ENCODE data around the gene ZFYVE19.

ZFYVE19 gene

GRCh38 chr15:40776537-40777141 is 30.2 kb upstream of the ZFYVE19 start:
- DNase-seq = no peak

- DNase-seq = peak; percentile 71
Observed at GRCh38 chr15:40782609-40783227, 24.2 kb upstream of the ZFYVE19 start.

DNA sequence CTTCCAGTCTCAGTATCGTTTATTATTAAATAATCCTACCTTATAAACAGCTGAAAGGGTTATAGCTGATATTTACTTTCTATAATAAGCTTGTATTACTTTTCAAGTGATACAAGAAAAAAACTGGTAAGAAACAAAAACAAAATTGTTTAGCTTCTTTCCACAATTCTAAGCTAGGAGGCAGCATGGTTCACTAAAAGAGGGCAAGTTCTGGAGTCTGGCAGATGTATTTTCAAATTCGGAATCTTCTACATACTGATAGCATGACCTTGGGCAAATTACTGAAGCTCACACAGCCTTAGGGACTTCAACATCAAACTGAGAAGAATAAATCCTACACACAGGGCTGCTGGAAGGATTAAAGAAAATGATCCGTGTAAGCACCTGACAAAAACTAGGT is 21.7 kb upstream of the ZFYVE19 start:
- DNase-seq = no peak

DNA sequence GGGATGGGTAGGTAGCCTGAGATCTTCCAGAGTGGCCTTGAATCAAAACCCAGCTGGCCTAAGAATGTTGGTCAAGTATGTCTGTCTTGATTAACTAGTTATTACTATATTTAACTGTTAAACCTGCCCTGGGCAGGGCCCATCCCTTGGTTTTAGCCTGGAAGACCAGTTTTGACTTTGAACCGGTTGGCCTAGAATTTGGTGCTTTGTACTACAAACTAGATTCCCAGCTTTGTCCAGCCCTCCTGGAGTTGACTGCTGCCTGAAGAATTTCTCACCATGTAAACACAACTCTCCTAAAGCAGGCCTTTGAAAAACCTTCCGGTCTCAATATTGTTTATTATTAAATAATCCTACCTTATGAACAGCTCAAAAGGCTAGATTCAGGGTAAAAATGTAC is 21.1 kb upstream of the ZFYVE19 start:
- DNase-seq = no peak

GRCh38 chr15:40787344-40787841 is 19.5 kb upstream of the ZFYVE19 start:
- peak; percentile 45 for DNase-seq

- DNase-seq = no peak
Observed at GRCh38 chr15:40787991-40788390, 18.9 kb upstream of the ZFYVE19 start.

- DNase-seq = no peak
Observed at GRCh38 chr15:40789119-40789518, 17.8 kb upstream of the ZFYVE19 start.

DNA sequence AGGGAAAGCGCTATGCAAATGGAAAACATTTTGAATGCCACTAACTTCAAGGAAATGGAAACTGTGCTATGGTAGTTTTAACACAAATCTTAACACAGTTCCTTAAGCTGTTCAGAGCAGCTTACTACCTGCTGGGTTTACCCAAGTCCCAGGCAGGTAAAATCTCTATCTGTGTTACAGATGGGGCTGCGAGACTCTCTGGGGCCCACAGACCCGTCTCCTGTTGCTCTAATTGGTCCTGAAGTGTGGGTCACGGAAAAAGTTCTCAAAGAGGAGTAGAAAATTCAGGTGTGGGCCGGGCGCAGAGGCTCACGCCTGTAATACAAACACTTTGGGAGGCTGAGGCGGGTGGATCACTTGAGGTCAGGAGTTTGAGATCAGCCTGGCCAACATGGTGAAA is 16.9 kb upstream of the ZFYVE19 start:
- DNase-seq = no peak

DNA sequence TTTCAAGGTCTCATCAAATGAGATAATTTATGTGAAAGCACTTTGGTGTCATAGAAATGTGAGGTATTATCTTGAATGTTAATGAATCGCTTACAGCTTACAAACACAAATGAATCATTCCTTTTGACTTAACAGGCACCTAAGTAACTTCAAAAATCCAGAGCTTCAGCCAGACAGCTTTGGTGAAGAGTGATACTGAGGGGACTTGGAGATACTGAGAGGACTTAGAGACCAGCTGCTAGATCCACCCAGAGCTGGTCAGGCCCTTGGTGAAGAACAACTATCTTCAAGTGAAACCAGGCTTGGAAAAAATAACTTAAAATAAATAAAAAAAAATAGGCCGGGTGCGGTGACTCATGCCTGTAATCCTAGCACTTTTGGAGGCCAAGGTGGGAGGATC is 16.2 kb upstream of the ZFYVE19 start:
- DNase-seq = no peak

GRCh38 chr15:40792394-40792793 is 14.5 kb upstream of the ZFYVE19 start:
- DNase-seq = no peak

- no peak for DNase-seq
Observed at GRCh38 chr15:40793216-40793989, 13.5 kb upstream of the ZFYVE19 start.

GRCh38 chr15:40796041-40796440 is 10.8 kb upstream of the ZFYVE19 start:
- DNase-seq = no peak

DNA sequence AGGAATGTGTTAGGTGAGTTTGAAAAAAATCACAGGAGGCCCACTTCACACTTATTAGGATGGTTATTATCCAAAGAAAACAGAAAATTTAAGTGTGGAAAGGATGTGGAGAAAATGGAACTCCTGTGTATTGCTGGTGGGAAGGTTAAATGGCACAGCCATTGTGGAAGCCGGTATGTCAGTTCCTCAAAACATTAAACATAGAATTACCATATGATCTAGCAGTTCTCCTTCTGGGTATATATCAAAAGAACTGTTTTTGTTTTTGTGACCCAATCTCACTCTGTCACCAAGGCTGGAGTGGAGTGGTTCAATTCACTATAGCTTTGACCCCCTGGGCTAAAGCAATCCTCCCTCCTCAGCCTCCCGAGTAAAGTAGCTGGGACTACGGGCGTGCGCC is 10.4 kb upstream of the ZFYVE19 start:
- DNase-seq = no peak

GRCh38 chr15:40799523-40799922 is 7.4 kb upstream of the ZFYVE19 start:
- DNase-seq = no peak

- DNase-seq = no peak
Observed at GRCh38 chr15:40803076-40803475, 3.8 kb upstream of the ZFYVE19 start.

DNA sequence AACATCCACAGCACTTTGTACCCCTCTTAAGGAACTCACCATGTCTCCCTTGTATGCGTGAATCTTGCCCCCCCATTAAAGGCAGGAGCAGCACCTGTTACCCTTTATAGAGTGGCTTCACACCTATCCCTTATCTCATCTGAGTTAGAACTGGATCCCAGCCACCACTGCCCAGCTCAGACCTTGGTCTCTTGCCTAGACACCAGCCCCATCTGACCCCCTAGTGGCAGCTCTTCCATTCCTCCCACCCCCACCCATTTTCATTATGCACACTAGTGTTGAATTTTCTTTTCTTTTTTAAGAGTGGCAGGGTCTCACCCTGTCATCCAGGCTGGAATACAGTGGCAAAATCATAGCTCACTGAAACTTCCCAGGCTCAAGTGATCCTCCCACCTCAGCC is 3.2 kb upstream of the ZFYVE19 start:
- DNase-seq = no peak

DNA sequence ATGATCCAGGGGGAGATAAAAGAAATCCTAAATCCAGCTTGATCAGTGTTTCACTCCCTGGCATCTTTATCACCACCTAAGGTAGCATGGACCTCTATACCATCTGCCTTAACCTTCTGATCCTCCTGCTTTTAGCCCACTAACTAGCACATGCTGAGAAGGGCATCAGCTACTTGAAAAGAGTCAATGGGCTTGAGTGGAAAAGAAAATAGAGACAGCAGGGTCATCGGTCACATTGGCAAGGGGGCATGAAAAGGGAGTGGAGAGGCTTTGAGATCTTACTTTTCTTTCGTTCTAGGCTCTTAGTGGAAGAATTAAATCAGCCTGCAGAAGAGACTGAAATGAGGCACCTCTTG is 239 bp upstream of the ZFYVE19 start:
- DNase-seq = no peak

DNA sequence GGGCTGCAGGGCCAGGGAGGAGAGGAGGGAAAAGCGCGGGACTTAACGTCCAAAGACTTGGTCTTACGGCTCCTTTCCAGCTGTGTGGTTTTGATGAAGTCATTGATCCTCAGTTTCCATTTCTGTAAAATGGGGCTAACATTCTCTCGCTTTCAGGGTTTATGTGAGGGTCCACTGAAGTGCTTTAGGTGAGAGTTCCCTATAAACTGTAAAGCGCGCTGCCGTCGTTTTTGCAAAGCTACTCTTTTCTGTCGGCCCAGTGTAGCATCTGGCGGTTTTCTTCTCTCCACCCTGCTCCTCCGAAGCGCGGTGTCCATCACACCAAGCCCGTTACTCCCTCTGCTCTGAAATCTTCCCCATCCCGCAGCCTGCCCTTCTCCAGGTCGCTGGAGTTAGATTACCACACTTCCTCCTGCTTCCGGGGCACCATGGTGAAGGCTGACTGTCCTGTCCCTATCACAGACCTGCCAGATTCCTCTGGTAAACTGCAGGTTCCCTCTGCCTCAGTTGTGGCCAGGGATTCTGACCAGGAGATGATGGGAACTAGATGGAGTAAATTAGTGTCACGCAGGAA is 1.1 kb downstream of the ZFYVE19 start:
- DNase-seq = no peak

- no peak for DNase-seq
Observed at GRCh38 chr15:40808861-40809450, 2.1 kb downstream of the ZFYVE19 start.

GRCh38 chr15:40812721-40813425 is 6.0 kb downstream of the ZFYVE19 start:
- no peak for DNase-seq

- no peak for DNase-seq
Observed at GRCh38 chr15:40815042-40815698, 8.3 kb downstream of the ZFYVE19 start.

- no peak for DNase-seq
Observed at GRCh38 chr15:40819048-40819447, 12.2 kb downstream of the ZFYVE19 start.

All from central memory CD4-positive, alpha-beta T cell (primary cell).